Activated T-helper 1 cell treated with Interleukin-2 at 50 U/mL for 16 hours (primary cell): ENCODE data around the gene NPIPB2.

ENCODE experiments used
- DNase-seq: peaks from one replicate; pipeline ENCODE4 v3.0.0-alpha.2; 2020; ENCODE audit warnings: low read depth

Gene NPIPB2

GRCh38 chr16:11896486-11897176, 45.2 kb downstream of the NPIPB2 start:
- no peak for DNase-seq

- DNase-seq: no peak
Measured at GRCh38 chr16:11893571-11893970, 48.3 kb downstream of the NPIPB2 start.

- DNase-seq: no peak
Measured at GRCh38 chr16:11892761-11893160, 49.1 kb downstream of the NPIPB2 start.

DNA sequence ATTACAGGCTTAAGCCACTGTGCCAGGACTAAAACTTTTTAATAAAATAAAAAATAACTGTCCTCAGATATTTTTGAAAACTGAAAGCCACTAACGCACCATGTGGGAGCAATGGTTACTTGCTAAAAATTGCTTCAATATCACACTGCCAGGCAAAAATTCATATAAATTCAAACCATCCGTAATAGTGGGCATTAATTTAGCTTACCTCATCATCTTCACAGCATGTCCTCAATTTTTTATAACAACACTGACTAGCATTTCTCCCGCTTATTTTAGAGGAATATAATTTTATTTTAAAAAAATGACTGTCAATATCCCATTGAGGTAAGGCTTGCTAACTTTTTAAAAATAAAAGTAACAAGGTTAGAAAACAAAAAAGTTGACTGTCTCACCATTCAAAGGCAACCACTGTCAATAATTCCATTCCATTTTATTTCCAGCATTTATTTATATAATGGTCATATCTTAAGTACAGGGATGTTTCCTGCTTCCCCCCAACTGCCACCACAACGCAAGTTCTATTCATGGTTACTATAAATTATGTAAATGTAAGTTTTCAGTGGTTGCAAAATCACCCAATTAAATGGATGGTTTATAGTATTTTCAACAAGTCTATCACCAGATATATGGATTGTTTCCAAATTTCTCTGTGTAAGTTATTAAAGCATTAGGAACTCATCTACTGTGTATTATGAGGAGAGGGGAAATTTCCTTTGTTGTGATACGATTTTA, 51.4 kb downstream of the NPIPB2 start:
- no peak for DNase-seq

- no peak for DNase-seq
Measured at GRCh38 chr16:11886881-11887280, 55.0 kb downstream of the NPIPB2 start.

DNA sequence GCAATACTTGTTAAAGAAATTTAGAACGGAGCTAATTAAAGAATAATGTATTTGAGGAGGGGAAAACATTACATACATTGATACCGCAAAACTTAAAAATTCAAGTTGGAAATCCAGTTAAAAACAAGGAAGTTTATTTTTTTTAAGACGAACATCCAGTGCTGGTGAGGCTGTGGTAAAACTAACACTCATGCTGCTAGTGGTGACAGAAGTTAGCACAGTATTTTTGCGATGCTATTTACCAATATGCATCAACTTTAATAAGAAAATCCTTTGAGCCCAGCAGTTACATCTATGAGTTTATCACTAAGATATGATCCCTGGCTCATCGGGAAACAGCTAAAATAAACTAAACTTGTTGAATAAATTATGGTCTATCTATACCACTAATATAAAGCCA, 57.8 kb downstream of the NPIPB2 start:
- no peak for DNase-seq

- no peak for DNase-seq
Measured at GRCh38 chr16:11880007-11880406, 61.8 kb downstream of the NPIPB2 start.

DNA sequence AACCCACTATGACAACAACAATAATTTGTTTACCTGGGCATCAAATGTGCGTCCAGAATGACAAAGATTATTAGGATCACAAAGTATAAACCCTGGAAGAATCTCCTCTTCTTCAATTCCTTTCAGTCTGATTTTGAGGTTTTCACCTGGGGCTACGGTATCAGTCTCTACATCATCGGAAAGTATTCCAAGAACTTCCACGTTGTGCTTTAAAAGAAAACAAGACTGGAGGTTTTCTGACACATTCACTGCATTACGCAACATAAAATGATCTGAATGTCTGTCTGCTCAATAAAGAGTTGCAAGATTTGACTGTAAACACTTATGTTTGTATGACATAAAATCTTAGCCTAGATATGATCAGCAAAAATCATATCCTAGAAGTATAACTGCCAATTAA, 64.5 kb downstream of the NPIPB2 start:
- DNase-seq: no peak
